Bone marrow (tissue), 2 donors: ENCODE measurements around the gene AGPAT4.

Experiments used
- DNase-seq, 2 donors: peaks; one replicate each; lab custom pipeline; 2025; lab: John Stamatoyannopoulos, UW

The AGPAT4 gene

DNA sequence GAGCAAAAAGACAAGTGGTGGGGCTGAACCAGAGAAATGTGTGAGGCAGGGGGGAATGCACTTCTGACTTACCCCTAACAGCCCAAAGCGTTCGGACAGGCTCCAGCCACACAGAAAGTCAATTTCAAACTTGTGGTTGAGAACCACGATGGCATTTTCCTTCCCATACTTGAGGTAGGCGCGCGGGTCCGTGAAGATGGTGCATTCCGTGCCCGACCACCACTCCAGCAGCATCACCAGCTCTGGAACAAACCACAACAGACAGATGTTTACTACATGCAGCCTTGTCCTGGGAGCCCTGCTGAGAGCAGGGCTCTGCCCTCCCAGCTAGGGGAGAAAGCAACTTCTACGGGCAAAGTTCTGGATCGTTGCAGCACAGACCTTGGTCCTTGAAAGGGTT is 107.7 kb downstream of the AGPAT4 start:
- DNase-seq = no peak

DNA sequence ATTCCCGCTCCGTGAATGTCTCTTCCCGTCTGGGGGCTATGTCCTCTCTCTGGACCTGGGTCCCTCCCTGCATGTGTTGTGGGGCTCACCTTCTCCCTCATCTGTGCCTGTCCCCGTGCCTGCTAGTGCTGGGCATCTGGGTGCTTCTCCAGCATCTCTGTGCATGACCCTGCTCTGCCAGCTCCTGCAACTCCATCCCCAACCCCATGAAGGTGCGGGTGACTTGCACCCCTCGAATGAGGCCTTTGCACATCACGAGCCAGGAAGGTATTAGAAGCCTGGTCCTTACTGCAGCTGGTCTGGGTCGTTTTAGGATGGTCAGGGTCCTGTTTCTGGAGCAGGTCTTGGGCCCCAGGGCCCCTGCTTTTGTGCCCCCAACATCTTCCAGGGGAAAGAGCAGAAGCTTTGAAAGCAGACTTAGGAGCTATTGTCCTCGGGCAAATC is 109.7 kb downstream of the AGPAT4 start:
- no peak for DNase-seq

DNA sequence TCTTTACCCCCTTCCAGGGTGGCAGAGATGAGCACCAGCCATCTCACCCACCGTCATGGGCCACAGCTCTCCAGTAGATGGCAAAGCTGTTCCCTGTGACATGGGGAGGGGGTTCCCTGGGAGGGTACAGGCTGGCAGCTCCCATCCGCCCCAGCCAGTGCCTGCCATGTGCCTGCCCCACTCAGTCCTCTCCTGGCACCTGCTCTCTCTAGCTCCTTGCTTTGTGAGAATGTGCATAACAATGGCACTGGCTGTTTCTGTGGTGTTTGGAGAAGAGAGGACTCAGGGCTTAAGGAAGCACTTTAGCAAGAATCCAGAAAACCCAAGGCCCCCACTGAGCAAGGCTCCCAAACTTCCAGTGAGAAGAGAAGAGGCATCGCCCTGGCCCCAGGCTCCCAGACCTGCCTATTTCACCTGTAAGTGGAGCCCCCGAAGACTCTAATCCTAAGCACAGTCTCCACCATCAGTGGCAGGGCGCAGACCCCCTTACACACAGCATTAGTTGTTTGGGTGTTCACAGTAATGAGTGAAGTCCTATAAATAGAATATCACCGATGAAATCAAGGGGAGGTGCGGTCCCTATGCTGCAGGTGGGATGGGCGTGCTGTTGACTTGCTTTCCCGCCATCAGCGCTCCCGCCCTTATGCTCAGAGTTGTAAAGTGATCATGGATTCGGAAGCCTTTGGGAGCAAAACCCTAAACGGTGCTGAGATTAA is 110.2 kb downstream of the AGPAT4 start:
- no peak for DNase-seq

DNA sequence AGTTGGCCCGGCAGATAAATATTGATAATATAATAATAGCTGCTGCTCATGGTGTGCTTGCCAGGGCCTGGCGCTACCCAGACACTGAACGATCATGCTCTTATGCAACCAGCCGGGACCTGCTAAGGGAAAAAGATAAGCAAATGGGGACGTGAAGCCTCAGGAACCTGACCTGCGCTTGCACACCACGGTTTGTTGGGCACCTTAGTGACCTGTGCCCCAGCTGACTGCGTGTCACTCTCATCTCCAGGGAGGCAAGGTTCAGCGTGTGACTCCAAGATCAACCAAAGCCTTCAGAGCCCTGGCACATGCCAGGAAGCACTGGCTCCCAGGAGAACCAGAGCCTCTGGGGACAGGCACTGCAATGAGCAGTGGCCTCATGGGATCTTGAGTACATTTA is 111.1 kb downstream of the AGPAT4 start:
- no peak for DNase-seq

DNA sequence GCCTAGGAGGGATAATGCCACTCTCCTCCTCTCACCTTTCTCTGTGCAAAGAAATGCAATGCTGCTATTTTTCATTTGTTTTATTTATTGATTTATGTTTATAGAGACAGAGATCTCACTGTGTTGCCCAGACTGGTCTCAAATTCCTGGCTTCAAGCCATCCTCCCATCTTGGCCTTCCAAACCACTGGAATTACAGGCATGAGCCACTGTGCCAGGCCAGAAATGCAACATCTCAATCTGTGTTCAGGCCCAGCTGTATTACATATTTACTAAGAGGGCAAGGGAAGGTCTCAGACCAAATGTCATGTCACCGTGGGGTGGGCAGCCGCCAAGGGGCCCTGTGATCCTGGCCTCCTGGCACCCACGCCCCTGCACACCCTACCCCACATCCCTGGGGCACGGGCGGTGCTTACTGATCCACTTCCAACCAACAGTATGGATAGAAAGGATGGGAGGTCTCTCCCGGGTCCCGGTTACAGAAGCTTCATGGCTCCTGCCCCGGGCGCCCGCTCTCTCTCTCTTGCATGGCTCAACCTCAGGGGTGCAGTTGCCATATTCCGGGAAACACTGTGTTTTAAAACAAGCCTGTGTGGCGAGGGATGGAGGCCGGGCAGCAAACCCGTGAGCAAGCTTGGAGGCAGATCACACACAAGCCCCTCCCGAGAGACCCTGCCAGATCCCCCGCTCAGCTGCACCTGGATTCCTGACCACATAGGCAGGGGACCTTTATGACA is 111.8 kb downstream of the AGPAT4 start:
- DNase-seq = no peak

DNA sequence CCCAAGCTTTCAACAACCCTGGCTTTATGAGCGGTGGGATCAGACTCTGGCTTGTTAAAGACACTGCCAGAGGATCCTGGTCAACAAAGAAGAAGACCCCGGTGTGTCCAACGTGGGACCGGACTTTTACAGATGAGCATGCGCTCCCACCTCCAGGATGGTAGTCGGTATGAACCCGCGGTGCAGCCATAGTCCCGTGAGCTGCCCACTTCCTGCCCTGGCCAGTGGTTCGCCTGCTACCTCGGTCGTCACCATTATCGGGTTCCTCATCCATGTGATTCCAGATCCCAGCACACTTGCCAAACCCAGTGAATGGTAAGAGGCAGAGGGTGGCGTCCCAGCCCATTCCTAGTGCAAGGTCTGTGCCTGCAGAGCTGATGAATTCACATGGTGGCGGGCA is 112.7 kb downstream of the AGPAT4 start:
- DNase-seq = no peak

DNA sequence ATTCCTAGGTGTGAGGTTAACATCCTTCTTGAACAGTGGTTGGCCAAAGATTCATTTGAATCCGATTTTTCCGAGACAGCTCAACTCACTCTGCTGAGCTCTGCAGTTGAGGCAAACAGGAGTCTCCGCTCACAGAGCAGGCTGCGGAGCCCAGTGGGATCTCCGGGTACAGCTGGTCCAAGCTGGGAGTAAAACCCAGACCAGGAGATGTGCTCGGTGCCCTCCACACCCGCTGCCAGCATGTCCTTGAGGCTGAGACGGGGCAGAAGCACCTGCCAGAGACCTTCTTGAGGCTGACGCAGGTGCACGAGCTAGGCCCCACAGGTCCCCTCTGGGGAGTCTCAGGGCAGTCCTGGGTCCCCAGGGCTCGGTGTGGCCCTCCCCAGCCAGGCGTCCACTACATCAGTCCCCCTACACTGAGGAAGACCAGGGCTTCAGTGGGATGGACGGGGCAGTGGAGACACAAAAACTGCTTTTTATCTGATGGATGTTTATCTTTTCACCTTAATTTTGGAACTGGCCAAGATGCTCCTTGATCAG is 119.0 kb downstream of the AGPAT4 start:
- no peak for DNase-seq

DNA sequence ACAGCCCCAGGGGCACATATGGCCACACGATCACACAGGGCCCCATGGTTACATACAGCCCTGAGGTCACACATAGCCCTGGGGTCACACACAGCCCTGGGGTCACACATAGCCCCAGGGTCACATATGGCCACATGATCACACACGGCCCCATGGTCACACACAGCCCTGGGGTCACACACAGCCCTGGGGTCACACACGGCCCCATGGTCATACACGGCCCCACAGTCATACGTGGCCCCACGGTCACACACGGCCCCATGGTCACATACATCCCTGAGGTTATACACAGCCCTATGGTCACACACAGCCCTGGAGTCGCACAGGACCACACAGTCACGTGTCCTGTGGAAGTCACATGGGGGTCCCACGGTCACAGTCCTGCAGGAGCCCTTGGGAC is 120.1 kb downstream of the AGPAT4 start:
- no peak for DNase-seq

DNA sequence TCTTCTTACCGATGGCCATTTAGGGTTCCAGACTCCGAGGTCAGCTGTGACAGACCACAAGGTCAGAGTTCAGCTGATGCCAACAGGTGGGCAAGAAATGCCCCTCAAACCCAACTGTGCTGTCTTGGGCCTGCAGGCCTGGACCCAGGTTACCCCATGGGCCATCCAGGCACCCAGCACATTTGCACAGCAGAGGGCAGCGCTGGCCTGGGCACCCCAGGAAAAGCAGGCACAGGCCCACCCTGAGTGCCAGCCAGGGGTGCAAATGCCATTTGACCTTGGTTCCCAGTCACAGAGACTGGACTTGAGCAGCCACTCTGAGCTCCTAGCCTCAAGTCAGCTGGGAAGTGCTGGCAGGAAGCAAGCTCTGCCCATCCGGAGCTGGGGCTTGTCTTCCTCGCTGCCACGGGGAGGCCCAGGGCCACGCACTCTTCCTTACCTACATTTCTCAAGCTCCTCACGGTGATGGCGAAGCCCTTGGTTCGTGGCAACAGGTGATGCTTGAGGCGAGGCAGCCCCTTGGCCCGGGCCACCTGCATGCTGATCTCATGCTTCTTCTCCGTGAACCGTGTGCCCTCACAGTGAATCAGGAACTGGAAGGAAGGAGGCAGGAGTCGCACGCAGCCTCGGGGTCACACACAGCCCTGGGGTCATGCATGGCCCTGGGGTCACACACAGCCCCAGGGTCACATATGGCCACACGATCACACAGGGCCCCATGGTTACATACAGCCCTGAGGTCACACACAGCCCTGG is 120.8 kb downstream of the AGPAT4 start:
- DNase-seq = no peak

DNA sequence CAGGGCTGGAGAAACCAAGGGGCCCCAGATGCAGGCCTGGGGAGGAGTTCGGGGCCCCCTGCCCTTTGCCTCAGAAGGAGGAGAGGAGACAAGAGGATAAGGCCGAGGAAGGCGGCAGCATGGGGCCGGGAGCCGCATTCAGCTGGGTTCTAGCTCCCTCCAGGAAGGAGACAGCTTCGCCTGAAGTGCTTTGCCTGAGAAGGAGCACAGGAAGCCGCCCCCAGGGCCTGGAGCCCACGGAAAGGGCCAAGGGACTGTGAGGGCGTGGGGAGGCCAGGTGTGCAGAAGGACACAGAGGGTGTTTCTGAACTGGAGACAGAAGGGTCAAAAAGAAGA is 121.4 kb downstream of the AGPAT4 start:
- no peak for DNase-seq

DNA sequence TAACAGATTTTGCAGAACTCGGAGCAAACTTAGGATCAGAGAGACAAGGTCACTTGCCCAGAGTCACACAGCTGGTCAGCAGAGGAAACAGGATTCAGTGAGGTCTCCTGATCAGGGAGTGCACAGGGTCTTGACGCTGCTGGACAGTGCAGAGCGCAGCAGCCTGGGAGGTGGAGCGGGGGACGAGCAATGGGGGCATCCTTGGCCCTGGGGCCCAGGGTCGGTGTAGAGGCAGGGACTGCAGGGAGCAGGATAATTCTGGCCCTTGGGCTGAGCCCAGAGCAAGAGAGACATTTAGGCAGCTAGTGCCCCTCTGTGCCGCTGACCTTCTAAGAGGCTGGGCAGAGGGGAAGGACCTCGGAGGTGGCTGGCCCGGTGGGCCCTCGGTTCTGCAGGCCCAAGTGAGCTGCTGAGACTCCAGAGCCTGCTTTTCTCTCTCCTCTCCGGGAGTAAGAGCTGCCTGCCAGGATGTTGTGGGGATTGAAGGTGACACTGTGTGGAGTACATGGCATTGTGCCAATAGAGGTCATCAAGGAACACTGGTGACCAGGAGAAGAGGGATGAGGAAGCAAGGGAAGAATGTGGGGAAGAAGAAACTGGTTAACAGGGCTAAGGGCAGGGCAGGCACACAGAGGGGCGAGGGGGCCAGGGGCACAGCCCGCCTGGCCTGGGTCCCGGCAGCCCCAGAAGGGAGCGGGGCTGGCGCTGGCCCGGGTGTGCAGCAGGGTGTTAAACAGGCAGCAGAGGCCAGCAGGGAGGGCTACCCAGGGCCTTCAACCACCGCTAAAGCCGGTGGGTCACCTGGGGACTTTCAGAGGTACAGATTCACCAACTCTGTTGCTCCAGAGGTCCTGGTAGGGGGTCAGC is 122.0 kb downstream of the AGPAT4 start:
- no peak for DNase-seq

DNA sequence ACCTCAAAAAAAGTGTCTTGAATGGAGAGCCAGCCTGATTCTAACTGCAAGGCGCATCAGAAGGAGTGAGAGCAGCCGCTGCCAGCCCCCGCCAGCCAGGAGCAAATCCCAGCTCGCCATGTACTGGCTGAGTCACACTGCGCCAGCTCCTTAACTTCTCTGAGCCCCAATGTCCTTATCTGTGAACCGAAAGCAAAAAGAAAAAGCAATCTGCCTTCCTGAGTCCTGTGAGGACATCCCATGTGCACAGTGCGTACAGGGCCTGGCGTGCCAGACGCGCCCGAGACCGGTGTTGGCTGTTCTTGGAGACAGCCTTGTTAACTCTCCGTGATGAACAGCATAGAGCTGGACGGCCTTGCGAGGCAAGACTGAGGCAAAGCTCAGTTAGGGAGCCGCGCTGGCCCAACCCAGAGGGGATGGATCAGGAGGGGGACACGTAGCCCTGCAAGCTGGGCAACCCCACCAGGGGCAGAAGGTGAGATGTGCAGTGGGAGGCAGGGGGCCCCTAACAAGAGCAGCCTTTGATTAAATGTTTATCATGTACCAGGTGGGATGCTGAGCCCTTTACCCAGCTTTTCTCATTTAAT is 122.7 kb downstream of the AGPAT4 start:
- DNase-seq = no peak

DNA sequence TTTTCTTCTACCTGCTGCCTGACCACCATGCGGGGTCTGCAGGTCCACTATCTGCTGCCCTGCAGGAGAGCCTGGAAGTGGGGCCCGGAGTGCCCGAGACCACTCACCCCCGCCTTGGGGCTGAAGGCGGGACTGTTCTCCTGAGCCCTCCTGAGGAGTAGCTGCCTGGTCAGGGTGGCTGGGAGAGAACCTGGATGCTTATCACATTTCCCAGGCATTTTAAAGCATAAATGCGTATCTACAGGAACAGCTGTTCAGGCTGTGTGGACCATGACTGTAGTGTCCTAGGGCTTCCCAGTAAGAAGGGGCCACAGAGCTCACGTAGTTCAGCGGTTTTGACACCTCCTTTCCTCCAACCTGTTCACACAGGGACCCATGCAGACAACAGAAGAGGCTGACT is 123.3 kb downstream of the AGPAT4 start:
- DNase-seq = no peak

DNA sequence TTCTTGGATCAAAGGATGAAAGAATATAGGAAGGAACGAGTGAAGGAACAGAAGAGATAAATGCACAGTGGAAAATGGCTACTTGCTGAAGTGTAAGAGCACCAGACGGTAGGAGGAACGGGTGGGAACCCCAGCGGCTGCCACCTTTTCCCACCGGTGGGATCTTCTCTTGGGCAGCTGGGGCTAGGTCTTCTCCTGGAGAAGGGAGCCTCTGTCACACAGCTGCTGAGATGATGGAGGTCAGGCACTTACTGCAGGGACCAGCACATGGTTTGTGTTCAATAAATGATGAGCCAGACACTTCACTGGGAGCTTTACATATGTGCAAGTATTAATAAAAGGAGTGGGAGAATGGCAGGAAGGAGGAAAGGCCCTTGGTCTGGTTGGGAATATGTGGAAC is 123.7 kb downstream of the AGPAT4 start:
- DNase-seq = no peak

DNA sequence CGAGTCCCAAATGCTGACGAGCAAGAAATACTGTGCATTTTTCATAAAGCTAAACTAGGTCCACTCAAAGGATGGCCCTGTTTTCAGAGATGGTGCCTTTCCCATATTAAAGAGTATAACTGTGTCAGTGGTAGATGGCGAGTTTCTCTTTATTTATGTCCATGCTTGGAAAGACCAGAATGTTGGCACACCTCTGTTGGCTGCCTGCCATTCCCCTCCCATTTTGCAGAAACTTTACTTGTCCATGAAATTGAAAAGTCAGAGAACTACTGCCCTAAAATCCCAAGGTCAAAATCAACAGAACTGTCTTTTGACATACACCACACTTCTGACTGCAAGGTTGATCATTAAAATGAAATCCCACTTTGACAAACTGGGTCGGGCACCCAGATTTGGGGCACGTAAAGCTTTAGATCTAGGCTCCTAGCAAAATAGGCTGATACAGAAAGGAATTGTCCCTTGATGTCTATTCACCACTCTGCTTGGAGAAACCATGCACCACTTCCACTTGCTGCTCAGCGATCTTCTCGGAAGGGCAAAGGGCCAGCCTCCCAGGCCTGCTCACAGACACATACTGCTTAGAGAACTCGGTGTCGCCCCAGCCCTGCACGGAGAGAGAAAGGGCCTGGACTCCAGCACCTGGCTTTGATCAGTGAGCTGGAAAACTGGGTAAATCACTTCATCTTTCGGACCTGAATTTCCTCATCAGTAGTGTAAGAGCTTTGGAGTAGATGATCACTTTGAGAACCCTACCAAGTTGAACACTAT is 130.0 kb downstream of the AGPAT4 start:
- DNase-seq = no peak

DNA sequence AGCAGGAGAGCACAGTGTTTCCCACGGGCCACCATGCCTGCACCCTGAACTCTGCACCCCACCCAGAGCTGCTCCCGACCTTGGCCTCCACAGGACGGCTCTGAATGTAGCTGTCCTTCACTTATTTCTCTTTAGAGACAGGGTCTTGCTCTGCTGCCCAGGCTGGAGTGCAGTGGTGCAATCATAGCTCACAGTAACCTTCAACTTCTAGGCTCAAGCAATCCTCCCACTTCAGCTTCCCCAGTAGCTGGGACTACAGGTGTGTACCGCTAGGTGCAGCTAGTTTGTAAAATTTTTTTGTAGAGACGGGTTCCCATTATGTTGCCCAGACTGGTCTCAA is 130.9 kb downstream of the AGPAT4 start:
- DNase-seq = no peak

DNA sequence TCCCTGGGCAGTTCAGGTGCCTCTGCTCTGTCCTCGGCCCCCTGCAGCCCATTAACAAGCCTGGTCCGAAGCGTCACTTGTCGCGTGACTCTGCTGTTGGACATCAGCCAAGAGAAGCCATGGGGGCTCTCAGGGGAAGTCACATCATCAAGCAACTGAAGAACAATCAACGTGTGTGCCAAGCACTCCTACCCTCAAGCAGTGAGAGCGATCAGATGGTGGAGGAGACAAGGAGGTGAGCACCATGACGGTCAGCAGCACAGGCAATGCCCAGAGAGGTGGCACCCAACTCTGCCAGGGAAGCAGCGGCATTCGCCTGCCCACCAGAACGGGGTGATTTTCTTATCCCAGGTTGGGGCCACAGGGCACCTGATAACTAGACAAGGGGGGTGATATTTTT is 132.7 kb downstream of the AGPAT4 start:
- DNase-seq = no peak

DNA sequence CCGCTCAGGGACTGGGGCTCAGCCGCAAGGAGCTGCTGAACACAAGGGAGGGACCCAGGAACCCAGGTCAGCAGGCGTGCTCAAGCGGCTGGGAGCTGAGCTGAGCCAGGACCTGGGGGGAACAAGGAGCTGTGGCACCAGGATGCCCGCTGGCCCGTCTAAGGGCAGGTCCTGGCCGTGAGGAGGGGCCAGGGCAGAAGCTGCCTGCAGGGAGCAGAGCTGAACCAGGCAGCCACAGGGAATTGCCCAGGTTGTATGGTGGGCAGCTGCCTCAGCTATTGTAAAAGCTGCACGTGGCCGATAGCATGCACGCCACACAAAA is 133.3 kb downstream of the AGPAT4 start:
- DNase-seq = no peak

DNA sequence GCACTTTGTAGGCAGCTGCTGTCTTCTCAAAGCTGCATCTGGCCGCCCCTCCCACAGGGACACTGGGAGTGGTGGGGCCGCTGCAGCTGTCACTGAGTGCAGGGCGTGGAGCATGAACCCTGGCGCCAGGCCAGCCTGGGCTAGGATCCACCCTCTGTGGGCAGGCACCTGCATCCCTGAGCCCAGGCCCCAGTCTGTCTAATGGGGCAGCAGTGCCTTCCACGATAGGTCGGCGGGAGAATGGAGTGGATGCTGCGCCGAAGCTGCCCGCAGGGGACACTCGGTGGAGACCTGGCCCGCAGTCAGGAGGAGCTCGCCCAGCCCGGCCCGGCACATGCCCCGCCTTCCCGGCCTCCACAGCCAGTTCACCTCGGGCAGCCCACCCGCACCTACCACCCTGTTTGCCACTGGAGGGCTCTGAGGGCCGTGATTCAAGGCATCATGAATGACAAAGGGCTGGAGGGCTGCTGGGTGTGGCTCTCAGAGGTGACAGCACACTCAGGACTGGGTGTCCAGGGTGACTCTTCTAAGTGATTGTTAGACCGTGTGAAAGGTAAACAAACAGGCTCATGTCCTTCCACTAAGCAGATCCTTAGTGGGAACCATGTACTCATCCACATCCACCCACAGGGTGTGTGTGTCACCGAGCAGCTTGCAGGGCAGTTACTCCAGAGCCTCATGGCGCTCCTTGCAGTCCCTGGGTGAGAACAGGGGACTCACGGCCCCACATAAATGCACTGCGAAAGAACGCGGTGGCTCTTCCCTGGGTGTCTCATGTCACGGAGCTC is 133.9 kb downstream of the AGPAT4 start:
- DNase-seq = no peak

DNA sequence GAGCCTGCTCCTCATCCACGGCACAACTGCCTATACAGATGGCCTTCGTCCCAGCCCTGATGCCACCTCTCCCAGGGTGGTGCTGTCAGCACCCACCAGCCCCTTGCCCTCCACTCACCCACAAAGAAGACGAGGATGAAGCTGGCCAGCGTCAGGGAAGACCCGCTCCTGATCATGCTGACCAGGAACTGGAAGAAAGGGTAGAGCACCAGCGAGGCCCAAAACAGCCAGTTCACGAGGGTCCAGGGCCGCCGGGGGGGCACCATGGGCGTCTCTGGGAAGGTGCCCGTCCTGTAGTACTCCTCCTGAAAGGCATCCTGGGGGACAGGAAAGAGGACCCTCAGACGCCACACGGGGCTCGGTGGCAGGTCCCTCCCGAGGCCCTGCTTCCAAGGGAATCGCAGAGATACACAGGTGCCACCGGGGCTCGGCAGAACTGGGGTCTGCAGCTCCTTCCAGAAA is 134.5 kb downstream of the AGPAT4 start:
- no peak for DNase-seq
